Choroid plexus epithelial cell (primary cell): Measurements from ENCODE around the gene BICRAL.
"Not testable (repeated sequence)": the region's sequence is repeated elsewhere in the genome, so short reads cannot be mapped to it uniquely, and the experiment has no call there.

Experiments
- DNase-seq: peaks from one replicate; pipeline ENCODE4 v3.0.0-alpha.2; 2010; ENCODE audit warnings: low read depth
- H3K4me3 ChIP-seq: 2 replicates; pipeline ENCODE4 v1.5.1; 2011; ENCODE audit warnings: low read depth, mild to moderate bottlenecking, control low read depth, low read length, moderate library complexity
- CTCF ChIP-seq: conservative IDR thresholded peaks from 2 replicates; pipeline ENCODE4 v1.5.1; 2011; ENCODE audit warnings: low read depth, mild to moderate bottlenecking, control low read depth, inconsistent platforms, low read length, moderate library complexity

BICRAL gene

GRCh38 chr6:42795651-42796050 is 13.8 kb downstream of the BICRAL start:
- no peak for DNase-seq
- no peak for TF ChIP-seq CTCF
- no peak overlapping the region for H3K4me3 ChIP-seq

- H3K4me3 ChIP-seq: no peak overlapping the region
- no peak for TF ChIP-seq CTCF
- no peak for DNase-seq
Observed at GRCh38 chr6:42796171-42796570, 14.3 kb downstream of the BICRAL start.

- not testable (repeated sequence) for H3K4me3 ChIP-seq, DNase-seq
Observed at GRCh38 chr6:42797696-42798095, 15.8 kb downstream of the BICRAL start.

GRCh38 chr6:42805297-42805861 is 23.5 kb downstream of the BICRAL start:
- no peak overlapping the region for H3K4me3 ChIP-seq
- DNase-seq: no peak
- TF ChIP-seq CTCF: no peak

- DNase-seq, H3K4me3 ChIP-seq: not testable (repeated sequence)
Observed at GRCh38 chr6:42806359-42806758, 24.5 kb downstream of the BICRAL start.

GRCh38 chr6:42808492-42809483 is 26.9 kb downstream of the BICRAL start:
- no peak overlapping the region for H3K4me3 ChIP-seq
- DNase-seq: no peak
- no peak for TF ChIP-seq CTCF

GRCh38 chr6:42813074-42813645 is 31.3 kb downstream of the BICRAL start:
- DNase-seq: no peak
- no peak overlapping the region for H3K4me3 ChIP-seq
- no peak for TF ChIP-seq CTCF
